Stimulated activated naive CD8-positive, alpha-beta T cell treated with anti-CD3 and anti-CD28 coated beads, Interleukin-15, Interleukin-2, amounts not matched to agents 100 ng/mL and 50 ng/mL, for 24 hours (primary cell): ENCODE measurements around the gene ARL9.

Source experiments
- H3K27ac Mint-ChIP-seq: one replicate; pipeline ENCODE4 v1.8.0; 2021; ENCODE audit warnings: mild to moderate bottlenecking, mixed read lengths
- H3K27me3 Mint-ChIP-seq: one replicate; pipeline ENCODE4 v1.8.0; 2021; ENCODE audit warnings: mixed read lengths
- H3K36me3 Mint-ChIP-seq: one replicate; pipeline ENCODE4 v1.8.0; 2021; ENCODE audit warnings: low read depth, mixed read lengths
- H3K4me1 Mint-ChIP-seq: one replicate; pipeline ENCODE4 v1.8.0; 2021; ENCODE audit warnings: low read depth, mixed read lengths
- H3K4me3 Mint-ChIP-seq: one replicate; pipeline ENCODE4 v1.8.0; 2021; ENCODE audit warnings: mild to moderate bottlenecking, mixed read lengths
- H3K9me3 Mint-ChIP-seq: one replicate; pipeline ENCODE4 v1.8.0; 2021; ENCODE audit warnings: mixed read lengths

Gene ARL9

DNA sequence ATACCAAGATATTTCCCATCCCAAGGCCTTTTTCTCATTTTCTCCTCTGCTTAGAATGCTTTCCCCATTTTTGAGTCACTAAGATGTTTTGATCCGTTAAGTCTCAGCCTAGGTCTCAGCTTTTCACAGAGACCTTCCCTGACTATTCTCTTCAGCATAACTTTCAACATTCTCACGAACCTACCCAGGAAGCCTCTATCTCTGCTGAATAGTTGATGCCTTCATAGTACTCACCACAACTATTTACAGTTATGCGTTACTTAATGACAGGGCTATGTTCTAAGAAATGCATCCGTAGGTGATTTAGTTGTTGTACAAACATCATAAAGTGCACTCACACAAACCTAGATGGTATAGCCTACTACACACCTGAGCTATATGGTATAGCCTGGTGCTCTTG lies 64.5 kb downstream of the ARL9 start:
- no peaks in the 10 kb centered on the region for H3K4me1 Mint-ChIP-seq
- no peak overlapping the region for H3K27ac Mint-ChIP-seq

More for the DNA sequence above, 64.5 kb downstream of the ARL9 start:
- no peaks in the 10 kb centered on the region for H3K9me3 Mint-ChIP-seq
- H3K36me3 Mint-ChIP-seq, result no peaks in the 10 kb centered on the region
- no peaks in the 10 kb centered on the region for H3K27me3 Mint-ChIP-seq
- no peak overlapping the region for H3K4me3 Mint-ChIP-seq
